HG03175 (cell line): ENCODE measurements around the gene RAD51B.
"Not testable (repeated sequence)": the region's sequence is repeated elsewhere in the genome, so short reads cannot be mapped to it uniquely, and the experiment has no call there.

Experiments used
- ATAC-seq: cut with Tn5 transposase; IDR thresholded peaks from one replicate; pipeline ENCODE4 v1.9.1; 2021; ENCODE audit warnings: mild to moderate bottlenecking, moderate library complexity; ENCODE audit not compliant: unreplicated experiment

RAD51B gene

GRCh38 chr14:68106456-68106855 is 286.9 kb downstream of the RAD51B start:
- ATAC-seq: no peak

- ATAC-seq: no peak
Measured at GRCh38 chr14:68106905-68107304, 287.3 kb downstream of the RAD51B start.

- ATAC-seq: no peak
Measured at GRCh38 chr14:68109132-68109900, 289.7 kb downstream of the RAD51B start.

DNA sequence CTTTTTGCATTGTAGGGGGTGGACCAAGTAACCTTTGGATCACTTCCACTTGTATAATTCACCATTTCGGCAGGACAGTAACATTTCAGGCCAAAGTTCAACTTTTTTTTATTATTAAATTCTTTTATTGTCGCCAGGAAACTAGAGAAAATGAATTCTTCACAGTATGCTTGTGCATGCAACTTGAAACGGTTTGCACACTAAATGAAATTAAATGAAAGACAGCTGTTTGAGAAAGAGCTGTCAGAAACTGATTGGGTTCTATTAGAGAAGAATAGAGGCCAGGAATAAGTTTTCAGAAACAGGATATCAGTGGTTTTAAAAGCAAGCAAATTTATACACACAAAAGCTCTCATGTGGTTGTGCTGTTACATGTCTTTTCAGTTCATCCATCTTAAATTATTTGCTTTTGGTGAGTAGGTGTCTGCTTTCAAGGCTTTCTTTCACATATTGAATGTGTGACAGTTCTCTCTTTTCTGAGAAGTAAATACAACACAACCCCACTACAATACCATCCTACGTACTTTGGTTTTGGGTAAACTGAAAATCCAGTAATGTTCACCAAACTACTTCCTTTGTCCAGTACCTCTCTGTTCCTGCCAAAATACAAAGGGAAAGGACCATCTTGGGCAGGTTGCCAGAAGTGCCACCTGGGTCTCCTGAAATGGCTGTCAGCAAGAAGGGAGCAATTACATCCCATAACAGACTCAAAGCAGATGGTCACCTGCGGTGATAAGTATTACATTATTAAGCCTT is 291.7 kb downstream of the RAD51B start:
- no peak for ATAC-seq

GRCh38 chr14:68111853-68112270 is 292.3 kb downstream of the RAD51B start:
- ATAC-seq: no peak

DNA sequence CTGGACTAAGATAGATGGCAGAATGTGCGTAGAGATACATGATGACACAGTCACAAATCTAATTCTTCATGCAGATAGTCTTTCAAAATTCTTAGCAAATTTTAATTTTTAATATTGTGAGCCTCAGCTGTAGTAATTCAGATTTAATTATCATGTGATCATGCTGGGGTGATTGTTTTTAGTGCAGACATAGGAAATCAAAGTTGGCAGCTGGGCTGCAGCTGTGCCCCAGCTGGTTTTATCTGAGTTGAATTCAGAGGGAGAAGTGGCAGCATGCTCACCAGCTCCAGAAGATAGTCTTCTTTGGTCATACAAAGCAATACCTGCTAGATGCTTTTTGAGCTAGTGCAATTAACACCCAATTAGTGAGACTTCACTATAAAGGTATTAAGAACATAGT is 292.9 kb downstream of the RAD51B start:
- ATAC-seq: no peak

GRCh38 chr14:68113343-68113930 is 293.9 kb downstream of the RAD51B start:
- no peak for ATAC-seq

DNA sequence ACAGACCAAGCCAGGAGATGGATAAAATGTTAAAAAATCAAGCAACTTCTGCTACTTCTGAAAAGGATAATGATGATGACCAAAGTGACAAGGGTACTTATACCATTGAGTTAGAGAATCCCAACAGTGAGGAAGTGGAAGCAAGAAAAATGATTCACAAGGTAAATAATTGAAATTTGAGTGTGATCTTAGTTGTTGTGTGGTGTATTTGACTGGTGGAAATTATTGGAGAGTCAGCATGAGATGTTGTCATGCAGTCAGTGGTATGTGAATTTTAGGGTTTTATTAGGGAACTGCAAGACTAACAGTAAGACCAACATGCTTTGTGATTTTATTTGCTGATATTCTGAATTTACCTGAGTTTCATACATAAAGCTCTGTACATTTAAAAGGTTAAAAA is 296.4 kb downstream of the RAD51B start:
- not testable (repeated sequence) for ATAC-seq

DNA sequence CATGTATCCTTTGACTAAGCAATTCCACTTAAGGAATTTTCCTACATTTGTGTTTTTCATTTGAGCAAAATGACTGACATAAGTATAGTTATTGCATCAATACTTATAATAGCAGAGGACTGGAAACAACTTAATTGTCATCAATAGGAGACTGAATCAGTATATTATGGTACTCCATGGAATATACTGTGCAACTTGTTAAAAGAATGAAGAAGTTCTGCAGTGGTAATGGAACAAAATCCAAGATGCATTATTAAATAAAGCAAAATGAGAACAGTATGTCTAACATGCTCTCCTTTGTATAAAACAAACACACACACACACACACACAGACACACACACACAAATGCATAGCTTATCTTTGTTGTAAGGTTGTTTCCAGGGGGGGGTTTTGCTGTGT is 303.1 kb downstream of the RAD51B start:
- ATAC-seq: no peak

- ATAC-seq: no peak
Measured at GRCh38 chr14:68124050-68124449, 304.5 kb downstream of the RAD51B start.

DNA sequence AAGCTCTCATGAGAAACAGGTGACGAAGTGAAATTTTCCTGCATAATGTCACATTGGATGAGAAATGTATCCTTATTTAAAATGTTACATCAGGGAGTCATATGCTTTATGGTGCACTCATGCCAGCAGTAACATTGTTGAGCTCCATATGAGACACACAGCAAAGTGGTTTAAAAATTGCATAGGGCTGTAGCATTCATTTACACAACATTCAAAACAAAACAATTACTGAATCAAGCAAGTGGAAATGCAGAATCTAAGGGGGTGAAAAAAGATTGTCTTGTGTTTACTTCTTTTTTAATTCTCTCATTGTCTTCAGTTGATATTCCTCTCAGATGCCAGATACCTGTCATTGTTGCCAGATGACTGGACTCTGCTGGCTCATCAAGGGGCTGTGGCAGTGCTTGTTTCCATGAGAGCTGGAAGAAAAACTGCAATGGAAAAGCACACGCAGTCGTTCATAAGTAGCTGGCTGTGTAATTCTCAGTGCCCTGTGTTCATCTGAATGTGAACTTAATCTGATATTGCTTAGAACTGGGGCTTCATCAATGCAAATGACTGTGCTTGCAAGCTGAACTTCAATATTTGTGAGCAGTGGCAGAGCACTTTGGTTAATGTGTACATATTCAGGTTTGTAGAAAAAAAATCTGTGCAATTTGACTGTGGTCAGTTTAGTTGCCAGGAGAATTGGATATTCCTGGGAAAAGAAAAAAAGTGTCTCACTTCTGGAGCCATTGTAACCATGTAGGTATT is 305.6 kb downstream of the RAD51B start:
- no peak for ATAC-seq

DNA sequence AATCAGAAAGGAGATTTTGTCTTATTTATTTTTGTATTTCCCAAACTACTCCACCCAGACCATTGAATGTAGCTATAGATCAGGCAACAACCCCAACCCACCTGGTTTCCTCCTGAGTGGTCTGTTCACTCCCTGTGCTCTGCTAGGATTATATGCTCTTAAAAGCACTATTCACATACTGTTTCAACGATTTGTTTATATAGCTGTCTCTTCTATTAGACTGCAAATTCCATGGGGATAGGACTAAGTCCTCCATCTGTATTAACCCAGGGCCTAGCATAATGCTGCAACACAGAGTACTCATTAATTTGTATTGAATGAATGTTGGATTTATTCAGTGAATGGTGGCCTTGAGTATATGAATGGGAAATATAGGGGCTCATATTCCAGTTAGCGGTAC is 307.6 kb downstream of the RAD51B start:
- ATAC-seq: no peak

GRCh38 chr14:68131907-68132306 is 312.3 kb downstream of the RAD51B start:
- ATAC-seq: no peak

DNA sequence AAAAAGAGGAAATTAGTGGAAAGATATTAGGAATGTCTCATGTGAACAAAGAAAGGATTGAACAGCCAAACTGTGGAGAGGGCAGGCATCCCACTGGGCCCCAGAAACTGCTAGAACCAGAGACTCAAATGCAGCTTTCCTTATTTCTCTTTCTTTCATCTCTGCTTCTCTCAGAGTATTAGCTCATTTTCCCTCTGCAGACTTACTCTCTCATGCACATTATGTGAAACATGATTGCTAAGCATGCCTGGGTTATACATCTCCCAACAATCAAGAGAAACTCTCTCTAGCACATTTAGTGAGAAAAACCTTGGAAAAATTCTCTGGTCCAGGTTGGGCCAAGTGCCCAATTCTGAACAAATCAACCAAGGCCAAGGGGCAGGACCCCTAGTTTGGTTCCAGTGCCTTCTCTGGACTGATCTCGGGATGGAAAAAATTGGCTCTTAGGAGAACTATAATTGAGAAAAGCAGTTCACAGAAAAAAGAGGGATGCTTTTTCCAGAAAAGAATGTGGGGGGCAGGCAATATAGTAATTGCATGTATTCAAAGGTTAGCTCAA is 313.1 kb downstream of the RAD51B start:
- no peak for ATAC-seq

DNA sequence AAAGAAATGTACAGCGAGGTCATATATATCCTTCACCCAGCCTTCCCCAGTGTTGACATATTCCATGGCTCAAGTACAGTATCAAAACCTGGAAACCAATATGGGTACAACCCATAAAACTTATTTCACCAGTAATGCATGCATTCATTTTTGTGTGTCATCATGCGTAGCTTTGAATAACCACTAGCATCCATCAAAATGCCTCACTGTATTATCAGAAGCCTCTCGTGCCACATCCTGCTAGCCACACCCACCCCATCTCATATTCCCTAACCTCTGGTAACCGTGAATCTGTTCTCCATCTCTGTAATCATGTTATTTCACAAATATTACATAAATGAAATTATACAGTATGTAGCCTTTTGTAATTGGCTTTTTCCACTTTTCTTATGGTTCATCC is 314.3 kb downstream of the RAD51B start:
- no peak for ATAC-seq

GRCh38 chr14:68135028-68135427 is 315.4 kb downstream of the RAD51B start:
- no peak for ATAC-seq

- no peak for ATAC-seq
Measured at GRCh38 chr14:68135566-68135965, 316.0 kb downstream of the RAD51B start.

DNA sequence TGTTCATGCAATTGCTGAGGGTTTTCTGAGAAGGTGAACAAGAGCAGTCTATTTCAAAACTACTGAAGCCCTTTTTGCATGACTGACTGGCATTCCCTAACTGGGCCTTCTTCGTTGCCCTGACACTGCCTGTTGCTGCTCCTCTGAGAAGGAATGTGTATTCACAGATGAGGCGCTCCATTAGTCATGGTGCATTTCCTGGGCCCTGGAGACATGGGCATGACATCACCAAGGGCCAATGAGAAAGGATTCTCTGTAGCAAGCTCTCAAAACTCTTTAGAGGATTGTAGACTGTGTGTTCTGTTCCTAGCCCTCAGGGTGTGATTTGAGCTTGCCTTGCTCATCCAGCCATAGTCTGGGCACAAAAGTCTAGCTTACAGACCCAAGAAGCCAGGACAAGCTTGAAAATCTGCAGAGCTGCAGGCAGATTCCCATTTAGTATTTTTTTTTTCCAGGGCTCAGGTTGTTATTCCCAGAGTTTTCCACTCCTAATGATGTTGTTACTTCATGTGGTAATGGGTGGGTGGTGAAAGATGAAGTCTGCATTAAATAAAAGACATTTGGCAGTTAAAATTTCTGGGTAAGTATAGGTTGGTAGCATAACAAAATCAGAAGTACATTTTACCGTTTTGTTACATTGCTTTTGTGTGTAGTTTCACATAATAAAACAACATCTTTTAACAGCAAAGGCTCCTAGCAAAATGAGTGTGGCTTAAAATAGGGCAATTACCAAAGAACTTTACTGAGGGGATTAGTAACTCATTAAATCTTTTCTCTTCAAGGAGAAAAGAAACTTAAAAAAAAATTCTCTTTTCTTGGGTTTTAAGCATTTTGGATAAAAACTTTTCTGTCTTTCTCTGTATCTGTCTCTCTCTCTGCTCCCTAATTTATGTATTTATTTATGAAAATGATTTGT is 318.4 kb downstream of the RAD51B start:
- no peak for ATAC-seq

DNA sequence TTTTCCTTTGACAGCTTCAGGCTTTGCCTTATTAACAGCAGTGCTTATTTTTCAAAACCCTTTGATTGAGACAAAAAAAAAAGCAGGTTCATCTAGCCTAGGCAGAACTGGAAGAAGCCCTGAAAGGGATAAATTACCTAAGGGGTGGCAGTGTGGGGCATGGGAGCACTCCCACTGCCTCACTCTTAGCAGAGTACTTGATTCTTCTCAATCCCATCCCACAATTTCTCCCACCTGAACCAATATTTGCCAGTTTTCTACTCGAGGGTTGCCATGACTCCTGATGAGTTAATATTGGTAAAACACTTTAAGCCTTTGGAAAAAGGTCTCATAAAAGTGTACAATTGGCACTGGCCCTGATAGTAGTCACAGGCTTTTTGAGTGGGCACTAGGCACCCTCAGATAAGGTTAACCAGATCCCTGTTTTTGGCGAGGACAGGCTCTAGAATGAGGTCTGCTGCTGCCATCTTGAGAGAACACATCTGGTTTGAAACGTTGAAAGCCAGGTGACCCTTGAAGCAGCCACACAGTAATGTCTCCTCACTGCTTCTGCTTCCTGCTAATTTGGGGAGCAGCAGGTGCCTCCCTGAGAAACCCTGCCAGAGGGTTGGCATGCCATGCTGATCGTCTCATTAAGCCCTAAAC is 320.0 kb downstream of the RAD51B start:
- no peak for ATAC-seq
